NCI-H2227 (cell line): ENCODE measurements around the gene CLASP1.
"Not testable (repeated sequence)": the region's sequence is repeated elsewhere in the genome, so short reads cannot be mapped to it uniquely, and the experiment has no call there.

ENCODE experiments used
- DNase-seq: peaks from one replicate; lab custom pipeline; 2025; ENCODE audit not compliant: unreplicated experiment; lab: John Stamatoyannopoulos, UW

Gene CLASP1

DNA sequence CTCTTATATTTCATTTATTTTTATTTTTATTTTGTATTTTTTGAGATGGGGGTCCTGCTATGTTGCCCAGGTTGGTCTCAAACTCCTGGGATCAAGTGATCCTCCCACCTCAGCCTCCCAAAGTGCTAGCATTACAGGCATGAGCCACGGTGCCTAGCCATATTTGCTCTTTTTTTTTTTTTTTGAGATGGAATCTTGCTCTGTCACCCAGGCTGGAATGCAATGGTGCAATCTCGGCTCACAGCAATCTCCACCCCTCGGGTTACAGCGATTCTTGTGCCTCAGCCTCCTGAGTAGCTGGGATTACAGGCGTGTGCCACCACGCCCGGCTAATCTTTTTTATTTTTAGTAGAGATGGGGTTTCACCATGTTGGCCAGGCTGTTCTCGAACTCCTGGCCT, 317.9 kb downstream of the CLASP1 start:
- DNase-seq: not testable (repeated sequence)

DNA sequence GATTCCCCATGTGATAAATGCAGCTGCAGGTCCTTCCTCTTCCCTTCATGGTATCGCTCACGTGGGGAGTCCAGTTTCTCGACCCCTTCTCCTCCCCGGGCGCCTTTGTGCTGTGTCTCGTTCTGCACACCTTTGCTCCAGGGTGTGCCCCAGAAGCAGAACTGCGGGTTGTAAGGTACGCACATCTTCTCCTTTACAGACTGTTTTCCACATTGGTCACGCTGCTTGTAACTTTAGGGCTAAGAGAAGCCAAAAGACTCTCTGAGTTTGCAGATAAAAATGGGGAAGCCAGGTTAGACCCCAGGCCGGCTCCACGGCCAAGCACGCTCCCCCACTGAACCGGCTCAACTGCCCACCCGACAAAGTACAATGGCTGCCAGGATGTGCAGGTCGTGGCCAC, 318.3 kb downstream of the CLASP1 start:
- DNase-seq: no peak

DNA sequence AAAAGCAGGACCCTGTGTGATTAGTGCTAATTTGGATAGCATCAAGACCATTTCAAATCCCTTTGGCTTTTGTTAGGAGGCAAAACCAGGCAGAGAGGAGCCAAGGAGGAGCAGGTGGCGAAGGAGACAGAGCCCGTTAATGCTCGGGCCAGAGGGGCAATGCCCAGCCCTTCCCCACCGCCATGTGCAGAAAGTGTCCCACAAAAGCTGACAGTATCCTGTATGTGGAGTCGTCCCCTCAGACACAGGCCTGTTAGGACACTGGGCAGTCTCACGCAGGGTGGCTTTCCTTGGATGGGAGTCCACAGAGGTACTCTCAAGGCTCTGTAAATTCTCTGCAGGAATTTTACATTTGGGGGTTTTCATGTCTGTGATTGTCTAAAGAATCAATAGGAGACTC, 319.5 kb downstream of the CLASP1 start:
- no peak for DNase-seq

DNA sequence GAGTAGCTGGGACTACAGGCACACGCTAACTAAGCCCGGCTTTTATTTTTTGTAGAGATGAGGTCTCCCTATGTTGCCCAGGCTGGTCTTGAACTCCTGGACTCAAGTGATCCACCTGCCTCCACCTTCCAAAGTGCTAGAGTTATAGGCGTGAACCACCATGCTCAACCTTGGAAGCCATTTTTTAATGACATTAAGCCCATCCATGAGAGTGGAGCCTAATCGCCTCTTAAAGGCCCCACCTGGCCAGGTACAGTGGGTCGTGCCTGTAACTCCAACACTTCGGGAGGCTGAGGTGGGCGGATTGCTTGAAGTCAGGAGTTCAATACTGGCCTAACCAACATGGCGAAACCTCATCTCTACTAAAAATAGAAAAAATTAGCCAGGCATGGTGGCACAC, 322.6 kb downstream of the CLASP1 start:
- DNase-seq: no peak

DNA sequence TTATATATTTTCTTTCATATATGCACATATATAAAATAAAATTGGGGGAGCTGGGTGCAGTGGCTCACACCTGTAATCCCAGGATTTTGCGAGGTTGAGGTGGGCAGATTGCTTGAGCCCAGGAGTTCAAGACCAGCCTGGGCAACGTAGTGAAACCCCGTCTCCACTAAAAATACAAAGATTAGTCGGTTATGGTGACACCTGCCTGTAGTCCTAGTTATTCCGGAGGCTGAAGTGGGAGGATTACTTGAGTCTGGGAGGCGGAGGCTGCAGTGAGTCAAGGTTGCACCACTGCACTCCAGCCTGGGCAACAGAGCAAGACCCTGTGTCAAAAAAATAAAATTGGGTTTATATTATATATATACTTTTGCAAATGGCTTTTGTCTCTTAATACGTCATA, 324.7 kb downstream of the CLASP1 start:
- no peak for DNase-seq

DNA sequence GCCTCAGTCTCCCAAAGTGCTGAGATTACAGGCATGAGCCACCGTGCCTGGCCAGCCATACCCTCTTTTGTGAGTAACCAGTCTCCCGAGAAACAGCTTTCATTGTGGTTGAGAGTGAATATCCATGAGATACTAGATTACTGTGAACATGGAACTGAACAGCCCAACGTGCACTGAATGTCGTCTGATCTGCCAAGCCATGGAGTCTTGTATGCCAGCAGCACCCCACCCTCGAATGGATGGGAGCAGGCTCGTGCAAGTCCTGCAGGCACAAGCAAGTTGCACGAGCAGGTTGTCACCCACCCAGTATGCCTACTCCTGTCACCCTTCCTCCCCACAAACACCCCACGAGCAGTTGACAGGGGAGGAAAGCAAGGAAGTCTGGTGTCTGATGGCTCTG, 327.8 kb downstream of the CLASP1 start:
- no peak for DNase-seq

DNA sequence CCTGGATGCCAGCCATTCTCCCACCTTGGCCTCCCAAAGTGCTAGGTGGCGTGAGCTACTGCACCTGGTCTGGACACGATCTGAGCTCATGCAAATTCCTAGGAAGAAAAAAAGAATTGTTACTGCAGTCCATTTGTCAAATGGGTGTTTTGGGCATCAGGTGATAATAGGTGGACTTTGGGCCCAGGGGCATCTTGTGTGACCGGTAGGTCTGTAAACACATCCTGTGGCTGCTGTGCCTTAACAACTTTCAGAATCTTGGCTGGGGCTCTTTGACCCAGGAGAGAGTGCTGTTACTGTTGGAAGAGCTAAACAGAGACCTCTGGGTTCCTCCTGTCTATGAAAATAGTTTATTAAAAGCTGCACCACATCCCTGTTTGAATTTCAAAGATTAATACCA, 329.3 kb downstream of the CLASP1 start:
- DNase-seq: no peak

DNA sequence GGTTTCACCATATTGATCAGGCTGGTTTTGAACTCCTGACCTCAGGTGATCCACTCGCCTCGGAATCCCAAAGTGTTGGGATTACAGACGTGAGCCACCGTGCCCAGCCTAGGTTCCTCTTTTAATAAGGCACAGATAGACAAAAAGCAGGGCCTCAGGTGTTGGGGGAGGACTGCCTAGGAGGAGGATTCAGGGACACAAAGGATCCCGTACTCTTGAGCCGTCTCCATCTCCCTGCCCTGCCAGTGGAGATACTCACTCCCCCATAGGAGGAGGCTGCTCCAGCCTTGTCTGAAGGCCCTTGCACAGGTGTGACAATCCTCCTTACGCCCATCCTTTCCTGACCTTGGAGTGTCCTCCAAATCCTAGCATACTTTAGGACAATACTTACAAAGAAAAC, 332.3 kb downstream of the CLASP1 start:
- DNase-seq: no peak

DNA sequence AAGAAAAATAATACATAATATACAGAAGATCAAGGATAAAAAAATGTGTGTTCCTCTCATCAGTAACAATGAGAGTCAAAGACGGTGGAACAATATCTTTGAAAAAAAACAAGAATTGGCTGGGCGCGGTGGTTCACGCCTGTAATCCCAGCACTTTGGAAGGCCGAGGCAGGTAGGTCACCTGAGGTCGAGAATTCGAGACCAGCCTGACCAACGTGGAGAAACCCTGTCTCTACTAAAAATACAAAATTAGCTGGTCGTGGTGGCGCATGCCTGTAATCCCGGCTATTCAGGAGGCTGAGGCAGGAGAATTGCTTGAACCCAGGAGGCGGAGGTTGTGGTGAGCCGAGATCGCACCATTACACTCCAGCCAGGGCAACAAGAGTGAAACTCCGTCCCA, 335.6 kb downstream of the CLASP1 start:
- not testable (repeated sequence) for DNase-seq

DNA sequence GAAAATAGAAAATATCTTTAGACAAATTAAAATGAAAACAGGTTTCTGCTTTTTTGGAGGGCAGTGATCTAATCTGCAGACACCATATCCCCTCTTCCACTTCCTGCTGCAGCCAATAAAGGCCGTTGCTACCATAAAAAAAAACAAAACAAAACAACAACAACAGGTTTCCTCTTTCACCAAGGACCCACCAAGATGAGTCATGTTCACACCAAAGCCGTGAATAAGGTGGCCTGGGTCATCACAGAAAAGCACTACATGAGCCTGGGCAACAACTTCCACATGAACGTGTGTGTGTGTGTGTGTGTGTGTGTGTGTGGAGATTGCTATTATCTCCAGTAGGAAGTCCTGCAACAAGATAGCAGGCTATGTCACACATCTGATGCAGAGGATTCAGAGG, 339.5 kb downstream of the CLASP1 start:
- DNase-seq: no peak

DNA sequence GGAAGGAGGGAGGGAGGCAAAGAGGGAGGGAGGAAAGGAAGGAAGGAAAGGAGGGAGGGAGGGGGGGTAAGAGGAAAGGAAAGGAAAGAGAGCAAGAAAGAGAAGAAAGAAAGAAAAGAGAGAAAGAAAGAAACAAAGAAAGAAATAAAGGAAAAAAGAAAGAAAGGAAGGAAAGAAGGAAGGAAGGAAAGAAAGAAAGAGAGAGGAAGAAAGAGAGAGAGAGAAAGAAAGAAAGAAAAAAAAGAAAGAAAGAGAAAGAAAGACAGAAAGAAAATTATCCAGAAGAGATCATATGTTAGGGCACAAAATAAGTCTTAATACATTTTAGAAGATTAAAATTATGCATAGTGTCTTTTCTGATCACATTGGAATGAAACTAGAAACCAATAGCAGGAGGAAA, 339.9 kb downstream of the CLASP1 start:
- no peak for DNase-seq

DNA sequence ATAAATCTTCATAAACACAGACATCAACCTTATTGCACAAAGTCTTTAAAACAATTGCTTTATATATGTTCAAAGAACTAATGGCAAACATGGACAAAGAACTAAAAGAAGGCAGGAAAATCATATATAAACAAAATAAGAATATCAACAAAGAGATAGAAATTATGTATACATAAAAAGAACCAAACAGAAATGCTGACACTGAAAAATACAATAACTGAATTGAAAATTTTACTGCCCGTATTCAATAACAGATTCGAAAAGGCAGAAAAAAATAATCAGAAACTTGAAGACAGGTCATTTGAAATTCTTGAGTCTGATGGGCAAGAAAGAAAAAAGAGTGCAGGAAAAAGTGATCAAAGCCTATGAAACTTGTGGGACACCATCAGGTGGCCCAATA, 342.2 kb downstream of the CLASP1 start:
- no peak for DNase-seq

DNA sequence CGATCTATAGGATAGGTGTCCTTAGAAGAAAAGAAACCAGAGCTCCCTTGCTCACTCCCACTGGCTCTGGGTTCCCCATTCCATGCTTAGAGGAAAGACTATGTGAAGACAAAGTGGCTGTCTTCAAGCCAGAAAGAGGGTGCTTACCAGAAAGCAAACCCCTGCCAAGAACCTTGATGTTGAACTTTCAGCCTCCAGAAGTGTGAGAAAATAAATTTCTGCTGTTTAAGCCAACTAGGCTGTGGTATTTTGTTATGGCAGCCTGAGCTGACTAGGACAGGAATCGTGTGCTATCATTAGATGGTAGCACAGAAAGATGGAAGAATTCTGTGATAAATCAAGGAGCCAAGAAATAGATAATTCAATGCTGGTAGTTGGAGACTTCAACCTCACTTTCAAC, 344.3 kb downstream of the CLASP1 start:
- no peak for DNase-seq

DNA sequence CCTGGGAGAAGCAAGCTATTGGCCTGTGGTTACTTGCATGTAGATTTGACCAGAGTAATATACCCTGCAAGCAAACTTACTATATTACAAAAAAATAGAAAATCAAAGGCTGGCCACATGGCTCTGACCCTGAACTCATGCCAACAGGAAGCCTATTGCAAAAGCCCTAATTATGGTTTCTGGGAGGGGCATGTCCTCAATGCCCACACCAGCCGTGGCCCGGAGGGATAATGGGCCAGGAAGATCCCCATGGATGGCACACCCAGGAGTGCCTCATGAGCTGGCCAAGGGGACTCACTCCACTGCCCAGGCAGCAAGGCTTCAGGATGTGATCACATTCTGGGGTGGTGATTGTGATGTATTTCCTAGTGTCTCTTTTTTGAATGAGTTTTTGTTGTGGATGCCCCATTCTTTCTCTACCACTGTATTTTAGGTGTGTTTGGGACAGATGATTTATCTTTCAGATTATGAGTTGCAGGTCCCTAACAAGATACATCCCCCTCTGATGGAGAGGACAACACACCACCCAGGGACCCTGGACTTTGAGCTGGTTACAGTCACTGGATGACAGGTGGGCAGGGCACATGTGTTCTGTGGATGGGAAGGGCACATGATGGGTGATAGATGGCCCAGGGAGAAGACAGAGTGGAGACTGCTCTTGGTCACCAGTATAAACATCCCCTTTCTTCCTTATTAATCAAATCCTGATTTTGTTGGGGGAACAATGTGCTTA, 345.6 kb downstream of the CLASP1 start:
- no peak for DNase-seq

DNA sequence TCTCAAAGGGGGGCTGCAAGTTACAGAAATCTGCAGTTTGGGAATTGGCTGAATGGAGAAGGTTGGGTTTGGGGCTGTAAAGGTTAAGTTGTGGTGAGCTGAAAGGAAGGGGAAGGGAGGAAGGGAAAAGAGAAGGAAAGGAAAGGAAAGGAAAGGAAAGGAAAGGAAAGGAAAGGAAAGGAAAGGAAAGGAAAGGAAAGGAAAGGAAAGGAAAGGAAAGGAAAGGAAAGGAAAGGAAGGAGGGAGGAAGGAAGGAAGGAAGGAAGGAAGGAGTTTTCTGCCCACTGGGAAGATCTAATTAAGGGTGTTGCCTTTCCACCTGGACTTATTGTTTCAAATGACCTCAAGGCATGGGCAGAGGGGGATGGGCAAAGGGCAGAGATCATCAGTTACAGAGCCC, 348.1 kb downstream of the CLASP1 start:
- not testable (repeated sequence) for DNase-seq

DNA sequence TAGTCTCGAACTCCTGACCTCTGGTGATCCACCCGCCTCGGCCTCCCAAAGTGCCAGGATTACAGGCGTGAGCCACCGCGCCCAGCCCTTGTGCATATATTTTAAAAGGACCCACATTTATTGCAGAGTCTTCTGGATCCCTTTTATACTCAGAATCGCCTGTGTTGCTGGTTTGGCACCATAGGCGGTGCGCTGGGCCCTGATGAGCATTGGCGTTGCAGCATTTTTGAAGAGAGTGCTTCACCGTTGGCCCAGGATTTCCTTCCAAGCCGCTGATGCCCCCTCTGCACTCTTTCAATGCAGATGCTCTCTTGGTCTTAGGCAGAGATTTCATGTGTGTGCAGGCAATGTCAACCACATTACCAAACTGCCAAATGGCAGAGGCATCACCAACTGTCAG, 350.8 kb downstream of the CLASP1 start:
- no peak for DNase-seq

DNA sequence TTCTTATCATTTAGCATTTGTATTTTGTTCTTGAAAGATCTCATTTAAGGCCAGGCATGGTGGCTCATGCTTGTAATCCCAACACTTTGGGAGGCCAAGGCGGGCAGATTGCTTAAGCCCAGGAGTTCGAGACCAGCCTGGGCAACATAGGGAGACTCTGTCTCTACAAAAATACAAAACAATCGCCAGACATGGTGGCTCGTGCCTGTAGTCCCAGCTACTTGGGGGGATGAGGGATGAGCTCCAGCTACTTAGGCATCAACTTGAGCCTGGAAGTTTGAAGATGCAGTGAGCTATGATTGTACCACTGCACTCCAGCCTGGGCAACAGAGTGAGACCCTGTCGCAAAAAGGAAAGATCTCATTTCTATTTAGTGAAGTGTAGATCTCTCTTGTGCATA, 351.4 kb downstream of the CLASP1 start:
- DNase-seq: not testable (repeated sequence)

DNA sequence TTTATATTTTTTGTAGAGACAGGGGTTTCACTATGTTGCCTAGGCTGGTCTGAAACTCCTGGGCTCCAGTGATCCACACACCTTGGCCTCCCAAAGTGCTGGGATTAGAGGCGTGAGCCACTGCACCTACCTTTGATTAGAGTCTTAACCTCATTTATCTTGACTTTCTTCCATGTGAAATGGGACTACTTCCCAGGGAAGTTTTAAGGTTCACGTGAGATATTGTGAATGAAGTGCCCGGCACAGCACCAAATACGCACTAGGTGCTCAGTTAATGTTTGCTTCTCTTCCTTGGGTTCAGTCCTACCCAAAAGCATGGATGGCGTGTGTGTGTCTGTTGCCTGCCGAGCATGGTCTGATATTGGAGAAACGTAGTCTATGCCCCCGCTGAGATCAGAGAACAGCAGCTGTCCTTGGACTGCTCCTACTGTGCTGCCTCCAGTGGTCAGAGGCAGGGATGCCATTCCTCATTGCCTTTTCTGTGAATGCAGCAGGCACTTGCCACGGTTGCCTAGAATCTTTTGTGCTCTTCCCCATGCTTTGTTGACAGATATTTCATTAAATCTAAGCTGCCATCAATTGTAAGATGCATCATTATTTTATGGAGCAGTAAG, 351.9 kb downstream of the CLASP1 start:
- peak; percentile 28 for DNase-seq

DNA sequence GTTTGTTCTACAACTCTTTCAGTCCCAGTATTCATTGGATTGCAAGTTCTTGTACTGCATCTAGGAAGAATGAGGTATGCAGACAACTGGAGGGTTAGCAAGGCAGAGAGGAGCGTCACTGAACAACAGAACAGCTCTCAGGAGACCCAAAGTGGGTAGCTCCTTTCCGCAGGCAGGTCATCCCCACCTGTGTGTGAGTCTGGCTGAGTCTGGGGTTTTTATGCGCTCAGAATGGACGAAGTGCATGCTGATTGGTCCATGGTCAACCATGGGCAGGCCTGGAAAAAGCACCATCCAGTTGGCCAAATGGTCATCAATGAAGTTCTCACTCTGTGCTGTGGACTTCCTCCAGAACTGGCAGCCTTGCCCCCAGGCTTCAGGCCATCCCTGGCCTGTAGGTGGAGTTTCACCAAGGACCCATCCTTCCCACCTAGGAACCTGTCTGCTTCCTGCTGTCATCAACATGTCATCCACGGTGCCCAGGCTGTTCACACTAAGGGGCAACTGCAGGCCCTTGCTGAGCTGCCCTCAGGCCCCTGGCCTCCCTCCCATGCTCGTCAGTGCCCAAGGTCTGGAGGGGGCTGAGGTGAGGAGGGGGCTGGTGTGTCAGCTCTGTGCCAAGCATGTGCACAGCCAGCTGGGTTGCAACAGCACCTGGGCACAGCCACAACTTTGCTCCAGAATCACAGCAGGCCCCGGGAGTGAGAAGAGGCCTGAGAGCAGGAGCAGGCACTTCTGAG, 353.2 kb downstream of the CLASP1 start:
- no peak for DNase-seq

DNA sequence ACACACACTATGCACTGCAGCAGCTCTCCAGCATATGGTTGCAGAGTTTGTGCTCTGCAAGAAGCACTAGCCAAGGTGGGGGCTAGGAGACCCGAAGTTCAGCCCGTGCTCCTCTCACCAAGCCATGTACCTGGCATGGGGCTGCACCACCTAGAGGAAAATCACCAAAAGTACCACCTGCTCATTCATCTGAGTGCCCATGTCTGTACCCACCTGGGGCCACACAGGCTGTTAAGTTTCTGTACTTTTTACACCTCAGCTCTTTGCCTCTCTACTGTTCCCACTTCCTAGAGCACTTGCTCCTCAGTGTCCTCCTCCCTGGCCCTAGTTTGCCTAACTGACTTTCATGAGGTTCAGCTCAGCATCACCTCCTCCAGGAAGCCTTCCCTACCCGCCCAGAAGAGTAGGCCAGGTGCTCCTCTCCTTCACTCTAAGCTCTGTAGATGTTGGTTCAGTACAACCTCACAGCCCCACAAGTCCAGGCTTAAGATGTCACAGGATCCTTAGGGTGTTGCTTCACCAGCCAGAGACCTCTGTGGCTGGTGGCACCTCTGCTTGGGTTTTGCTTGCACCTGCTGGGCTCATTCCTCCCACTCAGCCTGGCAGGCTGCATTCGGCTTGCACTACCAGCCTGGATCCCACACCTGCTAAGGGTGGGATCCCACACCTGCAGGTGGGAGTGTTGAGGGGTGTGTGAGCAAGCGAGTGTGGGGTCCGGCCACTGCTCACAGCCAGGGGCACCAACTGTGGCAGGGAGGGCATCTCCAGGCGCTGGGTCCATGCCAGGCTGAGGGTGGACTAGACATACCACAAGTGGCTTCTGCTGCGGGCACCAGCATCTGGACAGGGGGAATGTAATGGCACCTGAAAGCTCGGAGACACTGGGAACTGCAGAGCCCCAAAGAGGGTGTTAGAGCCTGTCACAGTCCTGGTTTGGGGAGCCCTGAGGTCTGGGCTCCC, 354.1 kb downstream of the CLASP1 start:
- DNase-seq: no peak
